GM13976 (cell line): Measurements from ENCODE around the gene LSAMP.
"Not testable (repeated sequence)": the region's sequence is repeated elsewhere in the genome, so short reads cannot be mapped to it uniquely, and the experiment has no call there.

Experiments
- DNase-seq: peaks from one replicate; pipeline ENCODE4 v3.0.0; 2012; ENCODE audit warnings: low spot score
- in situ Hi-C: fragments of 300-500 bp; cut with MboI; formaldehyde crosslinking; loops from one replicate; pipeline ENCODE4 v1.12.0; 2022; ENCODE audit warnings: low sequenced_read_pairs, mixed read lengths, inconsistent platforms; ENCODE audit not compliant: unreplicated experiment
- TF ChIP-seq, protein P1 (sequence below): IDR thresholded peaks from 2 replicates; pipeline ENCODE4 v1.5.1; 2012; ENCODE audit warnings: borderline replicate concordance, mild to moderate bottlenecking; ENCODE audit not compliant: insufficient read depth; ENCODE audit errors: extremely low read depth, missing control alignments, control extremely low read depth

The LSAMP gene

DNA sequence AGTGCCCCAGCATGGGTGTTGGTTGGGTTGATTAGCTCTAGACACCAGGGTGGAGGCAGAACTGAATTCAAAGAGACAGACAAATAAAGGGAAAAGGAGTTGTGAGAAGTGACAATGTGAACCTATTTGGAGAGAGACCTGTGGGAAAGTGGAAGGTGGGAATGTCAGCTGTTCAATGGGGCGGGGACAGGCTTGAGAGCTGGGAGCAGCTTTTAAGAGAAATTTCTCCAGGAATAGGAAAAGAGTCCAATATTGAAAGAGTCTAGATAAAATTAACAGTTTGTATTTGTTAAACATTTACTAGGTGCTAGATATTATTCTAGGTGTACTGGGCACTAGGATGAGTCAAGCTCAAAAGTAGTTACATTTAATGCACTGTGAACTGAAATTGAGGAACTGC lies 596.6 kb downstream of the LSAMP start:
- in situ Hi-C loops = no loop called here
- no peak for DNase-seq
- TF ChIP-seq, protein P1, sequence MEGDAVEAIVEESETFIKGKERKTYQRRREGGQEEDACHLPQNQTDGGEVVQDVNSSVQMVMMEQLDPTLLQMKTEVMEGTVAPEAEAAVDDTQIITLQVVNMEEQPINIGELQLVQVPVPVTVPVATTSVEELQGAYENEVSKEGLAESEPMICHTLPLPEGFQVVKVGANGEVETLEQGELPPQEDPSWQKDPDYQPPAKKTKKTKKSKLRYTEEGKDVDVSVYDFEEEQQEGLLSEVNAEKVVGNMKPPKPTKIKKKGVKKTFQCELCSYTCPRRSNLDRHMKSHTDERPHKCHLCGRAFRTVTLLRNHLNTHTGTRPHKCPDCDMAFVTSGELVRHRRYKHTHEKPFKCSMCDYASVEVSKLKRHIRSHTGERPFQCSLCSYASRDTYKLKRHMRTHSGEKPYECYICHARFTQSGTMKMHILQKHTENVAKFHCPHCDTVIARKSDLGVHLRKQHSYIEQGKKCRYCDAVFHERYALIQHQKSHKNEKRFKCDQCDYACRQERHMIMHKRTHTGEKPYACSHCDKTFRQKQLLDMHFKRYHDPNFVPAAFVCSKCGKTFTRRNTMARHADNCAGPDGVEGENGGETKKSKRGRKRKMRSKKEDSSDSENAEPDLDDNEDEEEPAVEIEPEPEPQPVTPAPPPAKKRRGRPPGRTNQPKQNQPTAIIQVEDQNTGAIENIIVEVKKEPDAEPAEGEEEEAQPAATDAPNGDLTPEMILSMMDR = no peak

DNA sequence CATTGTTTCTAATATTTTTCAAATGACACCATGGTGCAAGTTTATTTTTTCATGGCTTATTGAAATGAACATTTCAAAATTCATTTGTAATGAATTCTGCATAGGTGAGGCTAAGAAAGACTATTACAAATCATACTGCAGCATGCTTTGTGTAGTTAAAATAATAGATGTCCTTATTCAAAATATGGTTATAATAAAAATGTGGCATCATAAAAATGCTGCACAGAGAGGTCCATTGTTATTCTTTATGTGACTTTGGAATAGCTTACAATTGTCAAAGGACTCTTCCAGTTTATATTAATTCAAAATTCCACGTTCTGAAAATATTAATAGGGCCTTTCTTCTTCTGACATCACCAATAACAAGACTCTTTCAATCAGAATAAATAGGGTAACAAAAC lies 599.3 kb downstream of the LSAMP start:
- TF ChIP-seq, protein P1 = no peak
- in situ Hi-C loops = no loop called here
- no peak for DNase-seq

DNA sequence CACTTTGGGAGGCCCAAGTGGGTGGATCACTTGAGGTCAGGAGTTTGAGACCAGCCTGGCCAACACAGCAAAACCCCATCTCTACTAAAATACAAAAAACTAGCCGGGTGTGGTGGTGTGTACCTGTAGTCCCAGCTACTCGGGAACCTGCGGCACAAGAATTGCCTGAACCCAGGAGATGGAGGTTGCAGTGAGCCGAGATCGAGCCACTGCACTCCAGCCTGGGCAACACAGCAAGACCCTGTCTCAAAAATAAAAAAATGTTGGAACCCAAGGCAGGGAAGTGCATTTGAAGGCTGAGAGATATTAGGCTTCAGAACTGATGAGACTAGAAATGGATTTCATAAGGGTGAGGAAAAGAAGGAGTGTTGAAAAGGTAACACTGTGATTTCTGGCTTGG lies 600.6 kb downstream of the LSAMP start:
- in situ Hi-C loops, DNase-seq: not testable (repeated sequence)

DNA sequence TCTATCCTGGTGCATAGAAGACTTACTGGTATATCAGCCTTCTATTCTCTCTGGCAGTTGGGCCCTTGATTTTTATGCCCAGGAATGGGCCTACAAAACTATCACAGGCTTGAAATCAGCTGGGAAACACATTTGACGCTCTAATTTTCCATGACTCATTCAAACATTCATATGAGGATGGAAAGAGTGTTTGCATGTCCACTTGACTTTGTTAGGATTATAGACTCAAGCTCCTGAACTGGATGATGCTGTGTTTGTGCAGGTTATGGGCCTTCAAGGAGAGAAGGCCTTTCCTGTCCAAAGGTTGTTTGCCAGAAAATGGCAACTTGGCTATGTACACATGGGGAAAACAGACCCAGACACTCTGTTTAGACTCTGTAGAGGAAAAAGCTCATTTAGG lies 602.1 kb downstream of the LSAMP start:
- in situ Hi-C loops = no loop called here
- no peak for DNase-seq
- TF ChIP-seq, protein P1 = no peak

DNA sequence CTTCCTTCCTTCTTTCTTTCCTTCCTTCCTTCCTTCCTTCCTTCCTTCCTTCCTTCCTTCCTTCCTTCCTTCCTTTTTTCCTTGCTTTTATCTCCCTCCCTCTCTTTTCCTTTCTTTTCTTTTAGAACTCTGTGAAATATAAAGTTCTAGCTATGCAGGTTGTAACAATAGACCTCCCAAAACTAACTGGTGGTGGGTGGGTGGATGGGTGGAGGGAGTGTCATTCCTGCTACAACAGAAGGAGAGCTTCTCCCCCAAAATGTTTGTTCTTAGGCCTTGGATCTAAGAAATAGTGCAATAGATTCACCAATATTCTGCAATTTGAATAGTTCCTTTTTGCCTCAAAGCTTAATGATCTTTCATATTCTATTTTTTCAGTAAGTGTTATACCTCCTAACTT lies 606.0 kb downstream of the LSAMP start:
- no peak for DNase-seq
- TF ChIP-seq, protein P1 = no peak
- in situ Hi-C loops = no loop called here

DNA sequence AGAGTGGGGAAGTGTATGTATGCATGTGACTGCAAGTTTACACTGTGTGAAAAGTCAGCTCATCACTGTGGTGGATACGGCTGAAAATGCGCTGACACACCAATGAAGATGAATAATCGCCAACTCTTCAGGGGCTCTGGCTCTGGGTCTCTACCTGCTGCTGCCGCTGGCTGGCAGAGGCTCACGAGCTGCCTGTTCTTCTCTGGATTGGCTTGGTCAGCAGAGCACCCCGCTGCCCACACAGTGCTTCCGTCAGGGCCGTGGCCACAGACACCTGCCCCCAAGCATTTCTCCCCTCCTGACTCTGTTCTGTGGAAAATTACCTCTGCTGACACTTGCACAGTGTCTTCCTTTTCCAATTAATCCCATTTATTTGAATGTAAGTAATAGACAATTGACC lies 606.5 kb downstream of the LSAMP start:
- DNase-seq = no peak
- in situ Hi-C loops = no loop called here
- TF ChIP-seq, protein P1 = no peak

DNA sequence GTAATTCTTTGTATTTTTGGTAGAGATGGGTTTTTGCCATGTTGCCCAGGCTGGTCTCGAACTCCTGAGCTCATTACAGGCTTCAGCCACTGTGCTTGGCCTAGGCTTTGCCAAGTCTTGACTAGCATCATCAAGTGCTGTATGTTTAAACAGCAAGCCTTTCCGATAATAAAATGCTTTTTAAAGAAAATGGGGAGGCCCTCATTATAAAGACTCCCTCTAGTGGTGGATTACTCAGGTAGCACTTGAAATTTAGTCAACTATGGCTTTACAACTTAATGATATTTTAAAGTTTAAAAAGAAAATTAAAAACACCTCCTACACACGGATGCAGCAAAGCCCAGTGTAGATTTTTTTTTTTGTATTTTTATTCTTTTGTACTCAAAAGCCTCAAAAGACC lies 608.3 kb downstream of the LSAMP start:
- in situ Hi-C loops = no loop called here
- peak; percentile 25 for DNase-seq
- TF ChIP-seq, protein P1 = peak; percentile 31
